Esophagus muscularis mucosa (tissue), 4 donors: ENCODE measurements around the gene ZNF474. TPM values are rescaled to one million over a fixed set of nuclear protein-coding genes. Genes with fewer than 3 reads are reported as not detected.

ENCODE experiments used
- DNase-seq: peaks from one replicate; pipeline ENCODE4 v3.0.0-alpha.2; 2017; ENCODE audit errors: extremely low spot score
- H3K27ac ChIP-seq, 4 donors: fragments of 200-600 bp; sonication (generic); replicated peaks in 1 of 4; 1 replicate in 3 of 4; 2 replicates in 1 of 4; pipeline ENCODE4 v1.5.1; 2016 to 2019; ENCODE audit warnings: mild to moderate bottlenecking in 1 of 4
- H3K27me3 ChIP-seq, 4 donors: fragments of 200-600 bp; sonication (generic); one replicate each; pipeline versions ENCODE4 v1.5.1 to v1.6.0; 2016 to 2019
- H3K36me3 ChIP-seq, 4 donors: fragments of 200-600 bp; sonication (generic); one replicate each; pipeline ENCODE4 v1.5.1; 2016 to 2019
- H3K4me1 ChIP-seq, 4 donors: fragments of 200-600 bp; sonication (generic); one replicate each; pipeline ENCODE4 v1.5.1; 2016 to 2019
- H3K4me3 ChIP-seq, 4 donors: fragments of 200-600 bp; sonication (generic); 1 replicate in 2 of 4; 2 replicates in 2 of 4; pipeline ENCODE4 v1.5.1; 2016 to 2019; ENCODE audit warnings: mild to moderate bottlenecking in 4 of 4, moderate library complexity in 1 of 4
- H3K9me3 ChIP-seq, 4 donors: fragments of 200-600 bp; sonication (generic); 1 replicate in 3 of 4; 2 replicates in 1 of 4; pipeline ENCODE4 v1.5.1; 2016 to 2019
- EP300 ChIP-seq: sonication (generic); formaldehyde crosslinking; IDR thresholded peaks from one replicate; pipeline ENCODE4 v1.6.1; 2017; ENCODE audit warnings: antibody characterized with exemption
- POLR2A ChIP-seq: fragments of 450-650 bp; IDR thresholded peaks from one replicate; pipeline ENCODE4 v1.6.1; 2017; ENCODE audit warnings: antibody characterized with exemption, moderate library complexity, mild to moderate bottlenecking, low read depth
- POLR2AphosphoS5 ChIP-seq, 2 donors: sonication (generic); formaldehyde crosslinking; IDR thresholded peaks; one replicate each; pipeline ENCODE4 v1.6.1; 2017; ENCODE audit warnings: antibody characterized with exemption in 2 of 2
- WGBS: methylation state at CpG from one replicate; pipeline ENCODE4 v1.1.5; 2018; 5-methylcytosine and 5-hydroxymethylcytosine counted together
- intact Hi-C: fragments of 100-400 bp; cut with DNase I; formaldehyde crosslinking; loops from one replicate; pipeline ENCODE4 v1.15.1; 2023
- total RNA-seq, 4 donors: library from RNA; depleted of rRNA; stranded (reverse); fragments of >200 nt; gene quantifications; one replicate each; pipeline versions ENCODE4 v1.1.0 to v1.2.1, GENCODE V29; 2016
- TF ChIP-seq, protein P1 (sequence below), 3 experiments: fragments of 200-600 bp in 2 of 3; fragments of 450-650 bp in 1 of 3; sonication (generic) in 2 of 3; IDR thresholded peaks; one replicate each; pipeline ENCODE4 v1.5.1; 2017 to 2019; ENCODE audit warnings: antibody characterized with exemption in 3 of 3, mild to moderate bottlenecking in 2 of 3, moderate library complexity in 1 of 3

The ZNF474 gene
- total RNA-seq, 4 donors from 2014 or later, result 0.33 to 1.8 (median 0.71) TPM; not detected in 1

- TF ChIP-seq, protein P1, sequence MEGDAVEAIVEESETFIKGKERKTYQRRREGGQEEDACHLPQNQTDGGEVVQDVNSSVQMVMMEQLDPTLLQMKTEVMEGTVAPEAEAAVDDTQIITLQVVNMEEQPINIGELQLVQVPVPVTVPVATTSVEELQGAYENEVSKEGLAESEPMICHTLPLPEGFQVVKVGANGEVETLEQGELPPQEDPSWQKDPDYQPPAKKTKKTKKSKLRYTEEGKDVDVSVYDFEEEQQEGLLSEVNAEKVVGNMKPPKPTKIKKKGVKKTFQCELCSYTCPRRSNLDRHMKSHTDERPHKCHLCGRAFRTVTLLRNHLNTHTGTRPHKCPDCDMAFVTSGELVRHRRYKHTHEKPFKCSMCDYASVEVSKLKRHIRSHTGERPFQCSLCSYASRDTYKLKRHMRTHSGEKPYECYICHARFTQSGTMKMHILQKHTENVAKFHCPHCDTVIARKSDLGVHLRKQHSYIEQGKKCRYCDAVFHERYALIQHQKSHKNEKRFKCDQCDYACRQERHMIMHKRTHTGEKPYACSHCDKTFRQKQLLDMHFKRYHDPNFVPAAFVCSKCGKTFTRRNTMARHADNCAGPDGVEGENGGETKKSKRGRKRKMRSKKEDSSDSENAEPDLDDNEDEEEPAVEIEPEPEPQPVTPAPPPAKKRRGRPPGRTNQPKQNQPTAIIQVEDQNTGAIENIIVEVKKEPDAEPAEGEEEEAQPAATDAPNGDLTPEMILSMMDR (IDR thresholded peaks at IDR 0.05), result no peak
- TF ChIP-seq EP300, result no peak
- TF ChIP-seq POLR2AphosphoS5 (IDR thresholded peaks at IDR 0.05), result no peak
- TF ChIP-seq POLR2A, result no peak
- Histone ChIP-seq H3K4me1 (peaks cover 9 to 23% (median 17%) of the 10 kb centered on the region in 4 donors), H3K27me3 (no peaks in the 10 kb centered on the region), H3K36me3 (no peaks in the 10 kb centered on the region), H3K9me3 (no peaks in the 10 kb centered on the region), H3K27ac (no peak overlapping the region), H3K4me3 (no peak overlapping the region)
- 93% methylated on average over 2 of the region's 2 CpGs for WGBS
- intact Hi-C loops, result no loop called here
- DNase-seq, result no peak
These were observed 47.8 kb downstream of the ZNF474 start for GRCh38 chr5:122177161-122177560.

- no peak overlapping the region for H3K4me3 ChIP-seq
- H3K36me3 ChIP-seq, result no peaks in the 10 kb centered on the region
- no peaks in the 10 kb centered on the region for H3K27me3 ChIP-seq
- intact Hi-C loops, result loop anchor here (10.0 kb wide), 1 partner anchor 215 kb away; the partner anchor contains the start of gene SRFBP1
- no peak overlapping the region for H3K27ac ChIP-seq
- H3K9me3 ChIP-seq, result no peaks in the 10 kb centered on the region
- 59% methylated on average over 1 of the region's 1 CpG for WGBS
- no peak for TF ChIP-seq POLR2AphosphoS5 (IDR thresholded peaks at IDR 0.05)
- TF ChIP-seq POLR2A, result no peak
- TF ChIP-seq, protein P1 (IDR thresholded peaks at IDR 0.05), result no peak
- no peak for TF ChIP-seq EP300
- no peak for DNase-seq
- H3K4me1 ChIP-seq, result peaks cover 28 to 39% (median 36%) of the 10 kb centered on the region in 4 donors
These were observed 50.4 kb downstream of the ZNF474 start for GRCh38 chr5:122179701-122180100.

GRCh38 chr5:122180146-122180712 is 50.9 kb downstream of the ZNF474 start:
- intact Hi-C loops, result loop anchor here (10.0 kb wide), 1 partner anchor 215 kb away; the partner anchor contains the start of gene SRFBP1
- WGBS, result 96% methylated on average over 6 of the region's 6 CpGs

DNA sequence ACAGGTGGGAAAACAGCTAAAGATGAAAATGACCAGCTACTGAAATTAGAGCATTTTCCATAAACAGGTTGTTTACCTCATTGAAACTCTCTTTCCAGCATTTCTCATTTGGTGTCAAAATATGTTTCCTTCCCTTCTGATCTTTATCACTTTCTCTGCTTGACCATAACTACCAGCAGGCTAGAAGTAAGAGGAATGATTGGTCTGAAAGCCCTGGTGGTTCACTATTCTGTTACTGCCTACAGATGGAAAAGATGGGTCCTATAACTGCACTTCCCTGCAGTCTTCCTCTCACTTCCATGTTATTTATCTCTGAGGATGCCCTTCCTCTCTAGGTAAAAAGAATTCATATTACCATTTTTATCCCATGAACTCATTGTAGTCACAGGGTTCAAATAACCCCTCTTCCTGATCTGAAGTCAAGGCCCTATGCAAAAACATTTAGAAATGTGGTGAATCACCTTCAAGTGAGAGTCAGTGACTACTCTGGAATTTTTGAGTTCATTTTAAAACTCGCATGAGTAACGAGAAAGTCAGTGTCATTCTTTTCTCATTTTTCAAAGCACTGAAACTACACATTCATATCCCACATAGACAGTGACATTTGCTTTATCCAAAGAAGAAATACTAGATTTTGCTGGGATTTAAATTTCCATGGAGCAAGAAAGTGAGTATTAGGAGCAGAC is 51.7 kb downstream of the ZNF474 start:
- H3K4me3 ChIP-seq, result no peak overlapping the region
- no peak for DNase-seq
- H3K4me1 ChIP-seq, result peaks cover 28 to 39% (median 36%) of the 10 kb centered on the region in 4 donors
- no peaks in the 10 kb centered on the region for H3K27me3 ChIP-seq
- no peak for TF ChIP-seq EP300
- TF ChIP-seq, protein P1 (IDR thresholded peaks at IDR 0.05), result no peak
- no peak for TF ChIP-seq POLR2A
- peak in 1 of 2 donors; percentile 69 for TF ChIP-seq POLR2AphosphoS5 (IDR thresholded peaks at IDR 0.05)
- H3K9me3 ChIP-seq, result no peaks in the 10 kb centered on the region
- no peaks in the 10 kb centered on the region for H3K36me3 ChIP-seq
- peak overlapping the region; percentile 39 to 82 (median 64) for H3K27ac ChIP-seq
- 23% methylated on average over 2 of the region's 2 CpGs for WGBS
- intact Hi-C loops, result loop anchor here (10.0 kb wide), 1 partner anchor 216 kb away; the partner anchor contains the start of gene SRFBP1

More at GRCh38 chr5:122180146-122180712, 50.9 kb downstream of the ZNF474 start:
- Histone ChIP-seq H3K27ac (peak overlapping the region in 2 of 4 donors; percentile 60 to 82), H3K9me3 (no peaks in the 10 kb centered on the region), H3K4me1 (peaks cover 28 to 39% (median 36%) of the 10 kb centered on the region in 4 donors), H3K27me3 (no peaks in the 10 kb centered on the region), H3K36me3 (no peaks in the 10 kb centered on the region), H3K4me3 (no peak overlapping the region)
- TF ChIP-seq, protein P1 (IDR thresholded peaks at IDR 0.05), result no peak
- no peak for TF ChIP-seq POLR2AphosphoS5 (IDR thresholded peaks at IDR 0.05)
- TF ChIP-seq EP300, result no peak
- no peak for TF ChIP-seq POLR2A
- peak; percentile 62 for DNase-seq
